ENCODE data around the gene NRP1. TPM values are rescaled to one million over a fixed set of nuclear protein-coding genes. Genes with fewer than 3 reads are reported as not detected.

Gene NRP1
- total and polyA plus RNA-seq, 2 donors (not counting 3 experiments of a cell fraction or from before 2014, with no cell fraction given) = 122 to 306 TPM

- no TSS peak for BruUV-seq (replicated peaks)
- H3K4me2 ChIP-seq (ENCODE audit: insufficient read depth, low read length) = no peak overlapping the region
- H2AFZ ChIP-seq (ENCODE audit: low read depth, low read length) = no peak overlapping the region
- intact Hi-C loops (cut with micrococcal nuclease) = no loop called here
- ChIA-PET CTCF (interaction anchor here (1.9 kb wide), 1 partner anchor 21 kb away, joined by 5 read pairs; no protein-coding TSS in a partner anchor), POLR2A (no interaction called here)
- H3K27me3 ChIP-seq (ENCODE audit: control insufficient read depth in 2 of 2, insufficient read depth in 2 of 2, low read length in 2 of 2) = no peaks in the 10 kb centered on the region
- H3K4me3 ChIP-seq (replicated peaks in 1 of 3; ENCODE audit: insufficient read depth in 1 of 3, low read depth in 1 of 3, low read length in 3 of 3) = no peak overlapping the region
- DNase-seq (ENCODE audit: low read depth, low spot score) (no peak), FAIRE-seq (no peak)
- H3K9me3 ChIP-seq (replicated peaks; ENCODE audit: control insufficient read depth, insufficient read depth, low read length) = no peaks in the 10 kb centered on the region
- peaks cover 3% of the 10 kb centered on the region in 2 experiments for H3K36me3 ChIP-seq (ENCODE audit: control insufficient read depth in 2 of 2, extremely low read depth in 1 of 2, insufficient read depth in 2 of 2, low read length in 2 of 2)
- peaks cover 29% of the 10 kb centered on the region for H3K4me1 ChIP-seq (ENCODE audit: control insufficient read depth, extremely low read depth, insufficient read depth, low read length)
- H3K79me2 ChIP-seq (ENCODE audit: control insufficient read depth, insufficient read depth, low read length) = peaks cover 95% of the 10 kb centered on the region
- H3K9me1 ChIP-seq (replicated peaks; ENCODE audit: control insufficient read depth, extremely low read depth, insufficient read depth, low read length) = no peaks in the 10 kb centered on the region
- TF ChIP-seq POLR2AphosphoS5 (IDR thresholded peaks at IDR 0.05; ENCODE audit: insufficient read depth, low read depth, low read length) (no peak), EZH2 (IDR thresholded peaks at IDR 0.05; ENCODE audit: borderline replicate concordance, low read depth, low read length, severe bottlenecking) (no peak), GATA2 (IDR thresholded peaks at IDR 0.05; ENCODE audit: insufficient read depth, insufficient read length, low read depth, low read length) (no peak), POLR2A (IDR thresholded peaks at IDR 0.05; ENCODE audit: low read depth, low read length) (no peak), JUN (IDR thresholded peaks at IDR 0.05; ENCODE audit: borderline replicate concordance, insufficient read depth, insufficient read length, low read depth) (no peak), MYC (IDR thresholded peaks at IDR 0.05; ENCODE audit: low read depth, low read length) (no peak), FOS (IDR thresholded peaks at IDR 0.05; ENCODE audit: borderline replicate concordance, insufficient read depth, low read length) (no peak)
- TF ChIP-seq, protein P1, sequence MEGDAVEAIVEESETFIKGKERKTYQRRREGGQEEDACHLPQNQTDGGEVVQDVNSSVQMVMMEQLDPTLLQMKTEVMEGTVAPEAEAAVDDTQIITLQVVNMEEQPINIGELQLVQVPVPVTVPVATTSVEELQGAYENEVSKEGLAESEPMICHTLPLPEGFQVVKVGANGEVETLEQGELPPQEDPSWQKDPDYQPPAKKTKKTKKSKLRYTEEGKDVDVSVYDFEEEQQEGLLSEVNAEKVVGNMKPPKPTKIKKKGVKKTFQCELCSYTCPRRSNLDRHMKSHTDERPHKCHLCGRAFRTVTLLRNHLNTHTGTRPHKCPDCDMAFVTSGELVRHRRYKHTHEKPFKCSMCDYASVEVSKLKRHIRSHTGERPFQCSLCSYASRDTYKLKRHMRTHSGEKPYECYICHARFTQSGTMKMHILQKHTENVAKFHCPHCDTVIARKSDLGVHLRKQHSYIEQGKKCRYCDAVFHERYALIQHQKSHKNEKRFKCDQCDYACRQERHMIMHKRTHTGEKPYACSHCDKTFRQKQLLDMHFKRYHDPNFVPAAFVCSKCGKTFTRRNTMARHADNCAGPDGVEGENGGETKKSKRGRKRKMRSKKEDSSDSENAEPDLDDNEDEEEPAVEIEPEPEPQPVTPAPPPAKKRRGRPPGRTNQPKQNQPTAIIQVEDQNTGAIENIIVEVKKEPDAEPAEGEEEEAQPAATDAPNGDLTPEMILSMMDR (IDR thresholded peaks at IDR 0.05; ENCODE audit: extremely low read depth in 1 of 2, insufficient read depth in 1 of 2, low read depth in 1 of 2, low read length in 2 of 2) = no peak
- TF ChIP-seq, protein P2, sequence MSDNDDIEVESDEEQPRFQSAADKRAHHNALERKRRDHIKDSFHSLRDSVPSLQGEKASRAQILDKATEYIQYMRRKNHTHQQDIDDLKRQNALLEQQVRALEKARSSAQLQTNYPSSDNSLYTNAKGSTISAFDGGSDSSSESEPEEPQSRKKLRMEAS (IDR thresholded peaks at IDR 0.05; ENCODE audit: insufficient read depth, insufficient read length) = no peak
- no peak overlapping the region for H3K27ac ChIP-seq (ENCODE audit: insufficient read depth, low read depth, low read length)
- H3K9ac ChIP-seq (replicated peaks; ENCODE audit: extremely low read depth, insufficient read depth, low read length) = no peak overlapping the region
- H4K20me1 ChIP-seq (replicated peaks; ENCODE audit: control insufficient read depth, extremely low read depth, insufficient read depth, low read length) = no peaks in the 10 kb centered on the region
- dilution Hi-C loops (cut with MboI; ENCODE audit: extremely low pct_ligation_motif_present, low sequenced_read_pairs) = no loop called here
Observed at GRCh38 chr10:33284945-33285344, 49.5 kb downstream of the NRP1 start.

Data from endothelial cell of umbilical vein (primary cell).